Naive thymus-derived CD8-positive, alpha-beta T cell (primary cell): ENCODE results near the gene ULK4. TPM values are rescaled to one million over a fixed set of nuclear protein-coding genes. Genes with fewer than 3 reads are reported as not detected.
"Not testable (repeated sequence)": the region's sequence is repeated elsewhere in the genome, so short reads cannot be mapped to it uniquely, and the experiment has no call there.

Experiments used
- ATAC-seq, 2 donors: fragments of 150-1000 bp; cut with Tn5 transposase in 1 of 2; sonication (Bioruptor Pico), chemical (Tn5 transposase) in 1 of 2; 1 replicate in 1 of 2; 2 replicates in 1 of 2; pipeline ENCODE4 v1.10.0; 2021; ENCODE audit warnings: mild to moderate bottlenecking in 2 of 2, moderate library complexity in 2 of 2
- POLR2A ChIA-PET: fragments of 350-600 bp; sonication (Branson Sonifier 250); formaldehyde crosslinking; loops from one replicate; lab custom pipeline; 2021; ENCODE audit warnings: antibody characterized with exemption; lab: Charles Lee
- DNase-seq, 10 donors: peaks; one replicate each; pipeline versions ENCODE4 v3.0.0 to v3.0.0-alpha.2; 2020 to 2022
- H3K27ac Mint-ChIP-seq, 10 donors: one replicate each; pipeline ENCODE4 v1.8.0; 2020 to 2022; ENCODE audit warnings: mild to moderate bottlenecking in 10 of 10, mixed read lengths in 10 of 10, moderate library complexity in 4 of 10, inconsistent platforms in 1 of 10
- H3K27me3 Mint-ChIP-seq, 5 donors: one replicate each; pipeline ENCODE4 v1.8.0; 2021 to 2022; ENCODE audit warnings: mixed read lengths in 5 of 5
- H3K36me3 Mint-ChIP-seq, 3 donors: one replicate each; pipeline ENCODE4 v1.8.0; 2020 to 2022; ENCODE audit warnings: mixed read lengths in 3 of 3, mild to moderate bottlenecking in 2 of 3, inconsistent platforms in 1 of 3
- H3K4me1 Mint-ChIP-seq, 4 donors: one replicate each; pipeline ENCODE4 v1.8.0; 2021 to 2022; ENCODE audit warnings: mixed read lengths in 4 of 4
- H3K4me3 Mint-ChIP-seq, 10 donors: one replicate each; pipeline ENCODE4 v1.8.0; 2020 to 2022; ENCODE audit warnings: mild to moderate bottlenecking in 10 of 10, mixed read lengths in 10 of 10, moderate library complexity in 6 of 10, inconsistent platforms in 1 of 10
- H3K9me3 Mint-ChIP-seq, 9 donors: one replicate each; pipeline ENCODE4 v1.8.0; 2020 to 2022; ENCODE audit warnings: mixed read lengths in 9 of 9, mild to moderate bottlenecking in 3 of 9, inconsistent platforms in 1 of 9, moderate library complexity in 1 of 9
- polyA plus RNA-seq, 3 donors: library from polyadenylated mRNA; unstranded; fragments of 300-500 nt; fragmentation: Illumina TruSeq; gene quantifications; one replicate each; pipeline ENCODE4 v1.2.3, GENCODE V29; 2021
- total RNA-seq, 8 experiments: library from RNA in 2 of 8; stranded (reverse) in 2 of 8; gene quantifications; one replicate each; pipeline ENCODE4 v1.2.3 and lab custom pipeline; 2021 to 2026

Gene ULK4
- total and polyA plus RNA-seq, 5 experiments from 2014 or later, result 6.6 to 16.8 (median 10.7) TPM

DNA sequence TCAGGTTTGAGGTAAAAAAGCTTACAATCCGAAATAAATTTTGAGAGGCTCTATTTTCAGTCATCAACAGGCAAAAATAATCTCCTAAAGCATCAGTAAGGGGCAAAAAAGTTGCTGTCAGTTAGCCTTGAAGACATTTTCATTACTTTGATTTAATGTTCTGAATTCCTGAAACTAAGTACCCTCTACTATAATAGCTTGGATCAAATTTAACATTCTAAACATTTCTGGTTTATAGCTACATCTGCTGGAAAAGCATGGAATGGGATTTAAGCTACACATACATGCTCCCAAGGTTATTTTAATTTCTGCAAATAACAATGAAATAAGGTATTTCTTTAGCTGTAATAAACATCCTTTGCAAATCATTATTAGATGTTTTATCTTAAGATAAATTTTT lies 245.4 kb downstream of the ULK4 start:
- Mint-ChIP-seq H3K4me3 (no peak overlapping the region), H3K4me1 (peaks cover 0 to 1% (median 0%) of the 10 kb centered on the region in 4 donors), H3K27ac (no peak overlapping the region), H3K36me3 (peaks cover 0 to 11% (median 11%) of the 10 kb centered on the region in 3 donors), H3K9me3 (no peaks in the 10 kb centered on the region), H3K27me3 (no peaks in the 10 kb centered on the region)
- ATAC-seq, result no peak
- POLR2A ChIA-PET, result no interaction called here
- DNase-seq, result no peak

GRCh38 chr3:41715376-41715775 lies 246.5 kb downstream of the ULK4 start:
- ATAC-seq, result no peak

GRCh38 chr3:41711651-41712050 lies 250.3 kb downstream of the ULK4 start:
- no peaks in the 10 kb centered on the region for H3K9me3 Mint-ChIP-seq
- DNase-seq (no peak), ATAC-seq (no peak)
- H3K4me1 Mint-ChIP-seq, result peaks cover 0 to 2% (median under 1%) of the 10 kb centered on the region in 4 donors
- POLR2A ChIA-PET, result no interaction called here
- no peaks in the 10 kb centered on the region for H3K27me3 Mint-ChIP-seq
- no peak overlapping the region for H3K27ac Mint-ChIP-seq
- no peak overlapping the region for H3K4me3 Mint-ChIP-seq
- peaks cover 0 to 24% (median 22%) of the 10 kb centered on the region in 3 donors for H3K36me3 Mint-ChIP-seq

More at GRCh38 chr3:41715376-41715775, 246.5 kb downstream of the ULK4 start:
- Mint-ChIP-seq H3K4me3 (no peak overlapping the region), H3K36me3 (peaks cover 0 to 20% (median 15%) of the 10 kb centered on the region in 3 donors), H3K9me3 (no peaks in the 10 kb centered on the region), H3K27me3 (no peaks in the 10 kb centered on the region), H3K4me1 (peaks cover 0 to 2% (median under 1%) of the 10 kb centered on the region in 4 donors), H3K27ac (no peak overlapping the region)
- POLR2A ChIA-PET, result no interaction called here
- DNase-seq, result no peak

GRCh38 chr3:41710646-41711388 lies 251.1 kb downstream of the ULK4 start:
- Mint-ChIP-seq H3K27ac (no peak overlapping the region), H3K9me3 (no peaks in the 10 kb centered on the region), H3K4me1 (peaks cover 0 to 3% (median under 1%) of the 10 kb centered on the region in 4 donors), H3K27me3 (no peaks in the 10 kb centered on the region), H3K4me3 (no peak overlapping the region), H3K36me3 (peaks cover 0 to 27% (median 22%) of the 10 kb centered on the region in 3 donors)
- POLR2A ChIA-PET, result no interaction called here
- no peak for DNase-seq
- ATAC-seq, result no peak

DNA sequence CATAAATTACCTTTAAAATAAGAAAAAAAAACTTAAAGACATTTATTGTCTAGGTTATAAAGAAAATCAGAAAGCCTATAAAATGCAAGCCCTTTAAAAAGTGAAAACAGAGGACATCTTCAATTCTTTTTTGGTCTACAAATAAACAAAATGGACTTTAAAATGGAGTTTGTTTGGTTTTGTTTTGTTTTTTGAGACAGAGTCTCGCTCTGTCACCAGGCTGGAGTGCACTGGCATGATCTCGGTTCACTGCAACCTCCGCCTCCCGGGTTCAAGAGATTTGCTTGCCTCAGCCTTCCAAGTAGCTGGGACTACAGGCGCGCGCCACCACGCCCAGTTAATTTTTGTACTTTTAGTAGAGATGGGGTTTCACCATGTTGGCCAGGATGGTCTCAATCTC lies 252.7 kb downstream of the ULK4 start:
- POLR2A ChIA-PET, DNase-seq, H3K27ac Mint-ChIP-seq, H3K4me3 Mint-ChIP-seq, H3K27me3 Mint-ChIP-seq, H3K4me1 Mint-ChIP-seq, H3K9me3 Mint-ChIP-seq, ATAC-seq: not testable (repeated sequence)
- peaks cover 7 to 28% (median 28%) of the 10 kb centered on the region in 3 donors for H3K36me3 Mint-ChIP-seq

GRCh38 chr3:41708176-41708575 lies 253.7 kb downstream of the ULK4 start:
- Mint-ChIP-seq H3K36me3 (peaks cover 8 to 29% (median 21%) of the 10 kb centered on the region in 3 donors), H3K4me1 (peaks cover 0 to 3% (median under 1%) of the 10 kb centered on the region in 4 donors), H3K27me3 (no peaks in the 10 kb centered on the region), H3K27ac (no peak overlapping the region), H3K9me3 (no peaks in the 10 kb centered on the region), H3K4me3 (no peak overlapping the region)
- DNase-seq (no peak), ATAC-seq (no peak)
- POLR2A ChIA-PET, result no interaction called here

GRCh38 chr3:41705893-41706292 lies 256.0 kb downstream of the ULK4 start:
- ATAC-seq, result no peak
- Mint-ChIP-seq H3K36me3 (peaks cover 13 to 27% (median 24%) of the 10 kb centered on the region in 3 donors), H3K27ac (no peak overlapping the region), H3K27me3 (no peaks in the 10 kb centered on the region), H3K4me3 (no peak overlapping the region), H3K9me3 (no peaks in the 10 kb centered on the region), H3K4me1 (peaks cover 0 to 3% (median 0%) of the 10 kb centered on the region in 4 donors)
- POLR2A ChIA-PET, result no interaction called here
- DNase-seq, result no peak

DNA sequence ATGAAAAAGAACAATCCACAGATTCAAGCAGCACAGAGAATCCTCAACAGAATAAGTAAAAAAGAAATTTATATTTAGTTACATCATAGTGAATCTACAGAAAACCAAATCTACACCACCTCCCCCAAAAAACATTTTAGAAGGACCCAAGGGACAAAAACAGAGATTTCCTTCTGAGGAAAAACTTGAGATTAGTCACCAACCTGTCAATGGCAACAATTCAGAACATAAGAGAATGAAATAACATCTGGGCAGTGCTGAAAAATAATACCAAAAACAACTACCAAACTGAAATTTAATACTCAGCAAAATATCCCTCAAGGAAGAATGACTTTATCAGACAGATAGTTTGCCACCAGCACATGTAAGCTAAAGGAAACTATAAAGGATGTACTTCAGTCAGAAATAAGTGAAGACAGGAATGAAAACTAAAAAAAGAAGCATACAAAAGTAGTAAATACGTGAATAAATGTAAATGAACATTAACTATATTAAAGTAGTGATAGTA lies 260.7 kb downstream of the ULK4 start:
- POLR2A ChIA-PET, result no interaction called here
- Mint-ChIP-seq H3K36me3 (peaks cover 16 to 24% (median 20%) of the 10 kb centered on the region in 3 donors), H3K9me3 (no peaks in the 10 kb centered on the region), H3K4me1 (peaks cover 0 to 2% (median 0%) of the 10 kb centered on the region in 4 donors), H3K27me3 (no peaks in the 10 kb centered on the region), H3K4me3 (no peak overlapping the region), H3K27ac (no peak overlapping the region)
- ATAC-seq (no peak), DNase-seq (no peak)

DNA sequence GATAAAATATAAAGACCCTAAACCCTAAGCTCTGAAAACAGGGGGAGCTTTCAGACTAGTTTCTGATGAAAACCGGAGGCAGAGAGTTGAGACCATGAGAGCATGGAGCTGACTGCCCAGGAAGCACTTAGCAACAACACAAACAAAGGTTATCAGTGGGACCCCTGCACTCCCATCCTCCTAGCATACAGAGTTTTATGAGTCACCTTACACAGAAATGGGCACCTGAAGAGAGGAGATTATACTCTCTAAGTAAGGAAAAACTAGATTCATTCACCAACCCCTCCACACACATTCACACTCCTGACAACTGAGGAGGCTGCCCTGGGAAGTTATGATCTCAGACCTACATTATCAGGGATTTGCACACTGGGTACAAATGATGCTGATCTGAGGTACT lies 261.7 kb downstream of the ULK4 start:
- Mint-ChIP-seq H3K36me3 (peaks cover 17 to 25% (median 21%) of the 10 kb centered on the region in 3 donors), H3K4me1 (peaks cover 0 to 2% (median 0%) of the 10 kb centered on the region in 4 donors), H3K9me3 (peaks cover 0 to under 1% (median 0%) of the 10 kb centered on the region in 9 donors), H3K27me3 (no peaks in the 10 kb centered on the region), H3K4me3 (no peak overlapping the region), H3K27ac (no peak overlapping the region)
- ATAC-seq (no peak), DNase-seq (no peak)
- POLR2A ChIA-PET, result no interaction called here

- Mint-ChIP-seq H3K4me3 (no peak overlapping the region), H3K4me1 (peaks cover 0 to 2% (median 0%) of the 10 kb centered on the region in 4 donors), H3K9me3 (peaks cover 0 to 1% (median 0%) of the 10 kb centered on the region in 9 donors), H3K27me3 (no peaks in the 10 kb centered on the region), H3K36me3 (peaks cover 9 to 22% (median 21%) of the 10 kb centered on the region in 3 donors), H3K27ac (no peak overlapping the region)
- no peak for ATAC-seq
- no peak for DNase-seq
- POLR2A ChIA-PET, result no interaction called here
These were observed 263.0 kb downstream of the ULK4 start for GRCh38 chr3:41698898-41699297.

DNA sequence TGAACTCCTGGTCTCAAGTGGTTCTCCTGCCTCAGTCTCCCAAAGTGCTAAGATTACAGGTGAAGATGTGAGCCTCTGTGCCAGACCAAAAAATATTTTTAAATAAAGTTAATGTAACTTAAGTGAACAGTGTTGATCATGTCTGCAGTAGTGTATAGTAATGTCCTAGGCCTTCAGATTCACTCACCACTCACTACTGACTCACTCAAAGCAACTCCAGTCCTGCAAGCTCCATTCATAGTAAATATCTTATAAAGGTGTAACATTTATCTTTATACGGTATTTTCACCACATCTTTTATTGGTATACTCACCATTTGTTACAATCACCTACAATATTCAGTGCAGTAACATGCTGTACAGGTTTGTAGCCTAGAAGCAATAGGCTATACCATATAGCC lies 264.2 kb downstream of the ULK4 start:
- Mint-ChIP-seq H3K4me3 (no peak overlapping the region), H3K36me3 (peaks cover 9 to 27% (median 18%) of the 10 kb centered on the region in 3 donors), H3K4me1 (peaks cover 0 to 2% (median 0%) of the 10 kb centered on the region in 4 donors), H3K27me3 (no peaks in the 10 kb centered on the region), H3K9me3 (peaks cover 0 to 1% (median 0%) of the 10 kb centered on the region in 9 donors), H3K27ac (no peak overlapping the region)
- DNase-seq (no peak), ATAC-seq (no peak)
- POLR2A ChIA-PET, result no interaction called here

DNA sequence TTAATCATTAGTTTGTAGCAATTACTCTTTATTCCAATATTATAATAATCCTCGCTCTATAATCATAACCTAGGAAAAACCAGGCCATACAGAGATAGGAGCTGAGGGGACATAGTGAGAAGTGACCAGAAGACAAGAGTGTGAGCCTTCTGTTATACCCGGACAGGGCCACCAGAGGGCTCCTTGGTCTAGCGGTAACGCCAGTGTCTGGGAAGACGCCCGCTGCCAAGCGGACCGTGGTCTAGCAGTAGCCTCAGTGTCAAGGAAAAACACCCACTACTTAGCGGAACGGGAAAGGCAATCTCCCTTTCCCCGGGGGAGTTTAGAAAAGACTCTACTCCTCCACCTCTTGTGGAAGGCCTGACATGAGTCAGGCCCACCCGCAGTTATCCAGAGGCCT lies 266.1 kb downstream of the ULK4 start:
- ATAC-seq, H3K27ac Mint-ChIP-seq, DNase-seq, H3K9me3 Mint-ChIP-seq, POLR2A ChIA-PET, H3K4me3 Mint-ChIP-seq, H3K27me3 Mint-ChIP-seq: not testable (repeated sequence)
- Mint-ChIP-seq H3K4me1 (peaks cover 2 to 12% (median 10%) of the 10 kb centered on the region in 4 donors), H3K36me3 (peaks cover 5 to 23% (median 16%) of the 10 kb centered on the region in 3 donors)

DNA sequence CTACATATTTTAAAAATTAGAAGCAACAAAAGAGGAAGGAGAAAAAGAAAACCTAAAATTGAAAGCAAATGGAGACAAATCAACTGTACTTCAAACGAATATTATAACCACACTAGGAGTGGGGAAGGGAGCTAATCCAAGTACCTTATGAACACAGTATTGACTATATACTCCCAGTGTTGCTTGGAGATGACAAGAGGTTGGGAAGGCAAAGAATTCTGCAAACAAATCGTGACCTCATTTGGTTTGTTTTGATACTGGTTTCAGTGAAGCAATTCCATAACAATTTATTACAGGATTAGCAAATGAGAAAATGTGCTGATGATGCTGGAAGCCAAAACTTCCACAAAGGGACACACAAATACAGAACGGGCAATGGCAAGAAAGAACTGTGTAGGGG lies 268.1 kb downstream of the ULK4 start:
- POLR2A ChIA-PET, result no interaction called here
- Mint-ChIP-seq H3K27ac (peak overlapping the region in 1 of 10 donors; percentile 27), H3K4me3 (no peak overlapping the region), H3K9me3 (peaks cover 0 to 5% (median 0%) of the 10 kb centered on the region in 9 donors), H3K36me3 (peaks cover 13 to 20% (median 18%) of the 10 kb centered on the region in 3 donors), H3K27me3 (no peaks in the 10 kb centered on the region), H3K4me1 (peaks cover 2 to 15% (median 11%) of the 10 kb centered on the region in 4 donors)
- DNase-seq (no peak), ATAC-seq (no peak)
